Left forelimb (tissue), 1 donor: ENCODE measurements around the gene PMPCA.
"Not testable (repeated sequence)": the region's sequence is repeated elsewhere in the genome, so short reads cannot be mapped to it uniquely, and the experiment has no call there.

Experiments used
- DNase-seq: peaks from one replicate; pipeline ENCODE4 v3.0.0-alpha.2; 2018; ENCODE audit warnings: low spot score

Gene PMPCA

GRCh38 chr9:136412962-136413361 is 2.5 kb downstream of the PMPCA start:
- DNase-seq = no peak

- no peak for DNase-seq
Measured at GRCh38 chr9:136416427-136416826, 6.0 kb downstream of the PMPCA start.

- no peak for DNase-seq
Measured at GRCh38 chr9:136416914-136417313, 6.5 kb downstream of the PMPCA start.

GRCh38 chr9:136418182-136419091 is 8.0 kb downstream of the PMPCA start:
- DNase-seq = no peak

DNA sequence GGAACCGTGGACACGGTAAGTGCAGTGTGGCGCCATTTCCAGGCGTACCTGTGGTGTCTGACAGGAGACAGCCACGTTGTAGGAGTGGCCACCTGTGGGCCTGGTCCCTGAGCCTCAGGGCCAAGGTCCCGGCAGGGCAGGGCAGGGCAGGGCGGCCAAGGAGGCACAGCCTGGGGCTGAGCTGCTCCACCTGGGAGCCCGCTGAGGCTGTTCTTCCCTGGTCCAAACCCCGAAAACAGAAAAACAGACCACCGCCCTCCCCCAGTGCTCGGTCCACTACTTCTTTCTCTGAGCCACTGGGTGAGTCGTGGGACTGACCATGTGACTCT is 8.6 kb downstream of the PMPCA start:
- DNase-seq = no peak

- no peak for DNase-seq
Measured at GRCh38 chr9:136421791-136422190, 11.3 kb downstream of the PMPCA start.

GRCh38 chr9:136422876-136423275 is 12.4 kb downstream of the PMPCA start:
- no peak for DNase-seq

- DNase-seq = no peak
Measured at GRCh38 chr9:136423432-136424146, 13.1 kb downstream of the PMPCA start.

- DNase-seq = no peak
Measured at GRCh38 chr9:136424750-136425362, 14.4 kb downstream of the PMPCA start.

GRCh38 chr9:136425367-136425766 is 14.9 kb downstream of the PMPCA start:
- DNase-seq = not testable (repeated sequence)

GRCh38 chr9:136426787-136427186 is 16.3 kb downstream of the PMPCA start:
- no peak for DNase-seq

DNA sequence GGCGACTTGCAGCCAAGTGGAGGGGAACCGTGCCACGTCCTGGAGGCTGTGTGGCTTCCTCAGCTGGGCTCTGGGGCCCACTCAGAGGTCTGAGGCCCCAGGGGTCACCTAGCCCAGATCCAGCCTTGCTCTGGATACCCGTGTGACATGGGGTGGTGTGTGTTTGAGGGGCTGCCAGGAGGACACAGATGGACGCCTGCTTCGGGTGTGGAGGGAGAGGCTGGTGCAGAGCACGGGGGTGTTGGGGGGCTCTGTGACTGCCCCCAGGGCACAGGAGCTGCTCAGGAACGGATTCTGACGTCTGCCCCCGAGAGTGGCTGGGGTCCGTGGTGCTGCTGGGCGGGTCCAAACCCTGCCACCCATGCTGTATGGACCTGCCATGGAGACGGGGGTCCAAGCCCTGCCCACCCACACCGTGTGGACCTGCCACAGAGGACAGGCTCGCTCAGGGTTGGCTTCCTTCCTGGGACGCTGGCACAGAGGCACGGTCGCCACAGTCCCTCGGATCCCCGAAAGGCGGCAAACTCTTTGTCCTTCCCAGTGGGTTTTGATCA is 18.7 kb downstream of the PMPCA start:
- no peak for DNase-seq

GRCh38 chr9:136429683-136430491 is 19.4 kb downstream of the PMPCA start:
- DNase-seq = no peak

DNA sequence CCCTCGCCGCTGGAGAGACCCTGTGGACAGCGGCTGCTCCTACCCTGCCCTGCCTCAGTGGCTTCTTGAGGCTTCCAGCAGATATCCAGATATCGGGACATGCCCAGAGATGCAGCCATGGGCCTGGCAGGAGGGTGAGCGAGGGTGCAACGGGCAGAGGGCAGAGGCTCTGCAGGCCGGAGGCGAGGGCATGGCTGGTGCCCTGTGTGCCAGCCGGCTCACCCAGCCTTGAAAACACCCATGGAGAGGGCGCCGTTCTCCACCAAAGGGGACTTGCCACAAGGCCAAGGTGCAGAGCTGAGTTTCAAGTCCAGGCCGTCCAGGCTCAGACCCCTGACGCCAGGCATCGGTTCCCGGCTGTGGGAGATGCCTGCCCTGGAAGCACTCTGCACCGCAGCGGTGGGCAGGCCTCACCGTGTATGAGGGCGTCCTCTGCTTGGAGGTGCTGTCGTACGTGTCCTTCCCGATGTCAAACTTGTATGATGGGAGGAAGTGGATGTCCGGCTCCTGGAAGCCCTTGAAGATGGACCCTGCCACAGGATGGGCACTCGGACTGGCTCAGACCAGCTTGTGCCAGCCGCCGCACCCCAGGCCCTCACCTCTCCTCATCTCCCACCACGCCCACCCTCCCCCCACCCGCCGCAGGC is 20.3 kb downstream of the PMPCA start:
- no peak for DNase-seq

DNA sequence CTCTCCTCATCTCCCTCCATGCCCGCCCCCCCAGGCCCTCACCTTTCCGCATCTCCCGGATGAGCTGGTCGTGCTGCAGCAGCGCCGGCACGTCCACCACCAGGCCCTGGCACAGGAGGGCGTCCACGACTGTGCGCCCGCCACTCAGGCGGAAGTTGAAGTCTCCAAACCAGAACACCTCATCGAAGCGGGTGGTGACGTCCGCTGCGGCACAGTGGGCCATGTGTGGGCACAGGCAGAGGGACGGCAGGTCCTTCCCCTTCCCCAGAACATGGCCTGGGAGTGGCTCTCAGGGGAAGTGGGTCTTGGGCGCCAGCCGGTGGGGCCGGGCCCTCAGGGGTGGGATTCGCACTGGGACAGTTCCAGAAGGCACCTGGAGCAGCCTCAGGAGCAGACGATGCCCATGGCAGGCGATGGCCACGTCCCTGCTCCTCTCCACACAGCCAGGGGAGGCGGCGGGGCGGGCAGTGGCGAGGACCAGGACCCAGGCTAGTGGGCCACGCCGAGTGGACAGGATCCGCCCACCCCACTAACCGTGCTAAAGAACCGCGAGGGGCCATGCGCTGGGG is 21.4 kb downstream of the PMPCA start:
- DNase-seq = no peak

GRCh38 chr9:136432591-136432990 is 22.1 kb downstream of the PMPCA start:
- no peak for DNase-seq

DNA sequence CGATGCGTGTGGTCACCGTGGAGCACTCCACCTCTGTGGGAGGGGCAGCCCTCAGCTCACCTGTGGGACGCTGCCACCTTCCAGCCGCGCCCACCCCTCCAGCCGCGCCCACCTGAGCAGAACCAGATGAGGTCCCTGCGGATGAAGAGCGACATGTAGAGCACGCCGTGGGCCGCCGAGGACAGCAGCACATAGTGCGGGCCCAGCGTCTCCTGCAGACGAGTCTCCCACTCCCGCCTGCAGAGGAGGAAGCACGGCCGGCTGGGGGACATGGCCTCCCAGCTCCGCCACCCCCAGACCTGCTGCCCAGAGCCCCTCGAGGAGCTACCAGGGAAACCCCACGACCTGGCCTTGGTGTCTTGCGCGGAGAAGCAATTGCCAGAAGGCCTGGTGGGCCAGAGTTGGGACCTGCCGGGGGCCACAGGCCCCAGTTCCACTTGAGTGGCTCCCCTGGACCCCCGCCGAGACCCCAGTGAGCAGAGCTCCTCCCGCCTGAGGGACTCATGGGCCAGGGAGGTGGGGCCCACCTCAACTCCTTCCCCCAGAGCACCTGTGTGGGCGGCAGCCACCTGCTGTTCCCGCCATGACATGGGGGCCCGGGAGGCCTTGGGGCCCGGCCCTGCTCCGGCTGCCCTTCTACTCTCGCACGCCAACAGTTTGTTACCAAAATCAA is 22.7 kb downstream of the PMPCA start:
- DNase-seq = no peak

- DNase-seq = no peak
Measured at GRCh38 chr9:136433849-136434579, 23.6 kb downstream of the PMPCA start.

- no peak for DNase-seq
Measured at GRCh38 chr9:136434580-136435169, 24.2 kb downstream of the PMPCA start.
